ENCODE data around the gene MUL1. TPM values are rescaled to one million over a fixed set of nuclear protein-coding genes. Genes with fewer than 3 reads are reported as not detected.

The MUL1 gene
- total RNA-seq, 1 donor from 2014 or later: 30.1 TPM

Other genes with a start within 250 kb of the MUL1 start
- gene VWA5B1, start 217.3 kb downstream of the MUL1 start, total RNA-seq: not detected in 2 replicates
- 17.5 and 18.9 TPM in 2 replicates for gene CAMK2N1, start 21.9 kb downstream of the MUL1 start, total RNA-seq
- 0.22 and 0.27 TPM in 2 replicates for gene FAM43B, start 44.4 kb upstream of the MUL1 start, total RNA-seq
- gene CDA, start 80.9 kb upstream of the MUL1 start, total RNA-seq: not detected in 2 replicates
- gene PINK1, start 125.3 kb upstream of the MUL1 start, total RNA-seq: 25.0 and 25.6 TPM in 2 replicates
- gene DDOST, start 153.2 kb upstream of the MUL1 start, total RNA-seq: 327 and 331 TPM in 2 replicates
- gene KIF17, start 209.9 kb upstream of the MUL1 start, total RNA-seq: 2.2 and 2.3 TPM in 2 replicates
- gene SH2D5, start 224.6 kb upstream of the MUL1 start, total RNA-seq: 4.0 and 5.9 TPM in 2 replicates

Measured in astrocyte (in vitro differentiated cells and primary cell).